H1 (cell line): ENCODE measurements around the gene ZNF550. TPM values are rescaled to one million over a fixed set of nuclear protein-coding genes. Genes with fewer than 3 reads are reported as not detected.

Experiments used
- polyA plus RNA-seq, 7 experiments: library from polyadenylated mRNA; depleted of rRNA in 3 of 7; stranded (reverse) in 5 of 7; unstranded in 2 of 7; fragments of >200 nt in 5 of 7; fragments of 200-250 nt in 2 of 7; gene quantifications; 1 replicate in 5 of 7; 2 replicates in 1 of 7; 4 replicates in 1 of 7; pipeline versions ENCODE4 v1.2.1 to v1.2.3, GENCODE V29; 2011 to 2013; ENCODE audit warnings: missing spikeins in 2 of 7, mixed read lengths in 2 of 7
- total RNA-seq: library from RNA; stranded (reverse); fragmentation: NEBNext Ultra II Directional; extraction: Animal tissue kit (Norgen Biotek cat#: 25700); gene quantifications from 2 replicates; pipeline ENCODE4 v1.2.1, GENCODE V29; 2021

The ZNF550 gene
- total and polyA plus RNA-seq, 2 of the 8 experiments (the other 6 are each of a cell fraction or from before 2014, with no cell fraction given): 4.5 to 10.7 TPM

Other genes with a start within 250 kb of the ZNF550 start
- 8.7 and 9.0 TPM in 2 replicates for gene ZNF543, start 239.4 kb downstream of the ZNF550 start, total RNA-seq
- gene ZNF543, start 239.4 kb downstream of the ZNF550 start, polyA plus RNA-seq (2011; rRNA removed): 1.7 and 1.8 TPM in 2 replicates
- gene ZNF304, start 208.6 kb downstream of the ZNF550 start, total RNA-seq: 9.1 and 10.5 TPM in 2 replicates
- gene ZNF304, start 208.6 kb downstream of the ZNF550 start, polyA plus RNA-seq (2011; rRNA removed): 3.3 and 4.3 TPM in 2 replicates
- 7.9 and 8.7 TPM in 2 replicates for gene TRAPPC2B, start 196.3 kb downstream of the ZNF550 start, total RNA-seq
- 18.3 and 28.3 TPM in 2 replicates for gene TRAPPC2B, start 196.3 kb downstream of the ZNF550 start, polyA plus RNA-seq (2011; rRNA removed)
- 2.0 and 2.1 TPM in 2 replicates for gene ZNF547, start 196.3 kb downstream of the ZNF550 start, total RNA-seq
- gene ZNF547, start 196.3 kb downstream of the ZNF550 start, polyA plus RNA-seq (2011; rRNA removed): 1.1 TPM in 2 replicates
- 8.9 and 9.9 TPM in 2 replicates for gene ZNF548, start 170.0 kb downstream of the ZNF550 start, total RNA-seq
- 7.4 TPM in 2 replicates for gene ZNF548, start 170.0 kb downstream of the ZNF550 start, polyA plus RNA-seq (2011; rRNA removed)
- 7.9 and 10.2 TPM in 2 replicates for gene ZNF17, start 148.7 kb downstream of the ZNF550 start, total RNA-seq
- gene ZNF17, start 148.7 kb downstream of the ZNF550 start, polyA plus RNA-seq (2011; rRNA removed): 3.8 and 3.9 TPM in 2 replicates
- 24.4 and 30.3 TPM in 2 replicates for gene ZNF749, start 124.5 kb downstream of the ZNF550 start, total RNA-seq
- 15.2 and 20.4 TPM in 2 replicates for gene ZNF749, start 124.5 kb downstream of the ZNF550 start, polyA plus RNA-seq (2011; rRNA removed)
- 1.4 and 1.8 TPM in 2 replicates for gene VN1R1, start 102.7 kb downstream of the ZNF550 start, total RNA-seq
- gene VN1R1, start 102.7 kb downstream of the ZNF550 start, polyA plus RNA-seq (2011; rRNA removed): 0.57 and 0.71 TPM in 2 replicates
- 15.2 and 15.7 TPM in 2 replicates for gene ZNF772, start 82.3 kb downstream of the ZNF550 start, total RNA-seq
- gene ZNF772, start 82.3 kb downstream of the ZNF550 start, polyA plus RNA-seq (2011; rRNA removed): 4.0 and 4.6 TPM in 2 replicates
- 10.0 and 11.9 TPM in 2 replicates for gene ZNF419, start 72.1 kb downstream of the ZNF550 start, total RNA-seq
- gene ZNF419, start 72.1 kb downstream of the ZNF550 start, polyA plus RNA-seq (2011; rRNA removed): 5.8 and 8.7 TPM in 2 replicates
- 8.3 and 9.0 TPM in 2 replicates for gene ZNF773, start 59.9 kb downstream of the ZNF550 start, total RNA-seq
- 4.2 and 5.6 TPM in 2 replicates for gene ZNF773, start 59.9 kb downstream of the ZNF550 start, polyA plus RNA-seq (2011; rRNA removed)
- gene ZNF549, start 32.5 kb downstream of the ZNF550 start, total RNA-seq: 9.7 and 10.4 TPM in 2 replicates
- 3.0 and 4.3 TPM in 2 replicates for gene ZNF549, start 32.5 kb downstream of the ZNF550 start, polyA plus RNA-seq (2011; rRNA removed)
- 9.7 and 10.3 TPM in 2 replicates for gene ZNF416, start 19.0 kb upstream of the ZNF550 start, total RNA-seq
- 2.7 and 3.2 TPM in 2 replicates for gene ZNF416, start 19.0 kb upstream of the ZNF550 start, polyA plus RNA-seq (2011; rRNA removed)
- 36.5 and 38.5 TPM in 2 replicates for gene ZIK1, start 24.3 kb upstream of the ZNF550 start, total RNA-seq
- gene ZIK1, start 24.3 kb upstream of the ZNF550 start, polyA plus RNA-seq (2011; rRNA removed): 19.4 and 21.2 TPM in 2 replicates
- 6.3 and 9.3 TPM in 2 replicates for gene ZNF530, start 40.0 kb upstream of the ZNF550 start, total RNA-seq
- gene ZNF530, start 40.0 kb upstream of the ZNF550 start, polyA plus RNA-seq (2011; rRNA removed): 4.2 and 4.7 TPM in 2 replicates
- gene ZNF134, start 54.4 kb upstream of the ZNF550 start, total RNA-seq: 54.6 and 55.1 TPM in 2 replicates
- gene ZNF134, start 54.4 kb upstream of the ZNF550 start, polyA plus RNA-seq (2011; rRNA removed): 16.6 and 19.4 TPM in 2 replicates
- gene ZNF211, start 73.3 kb upstream of the ZNF550 start, total RNA-seq: 15.0 and 15.7 TPM in 2 replicates
- gene ZNF211, start 73.3 kb upstream of the ZNF550 start, polyA plus RNA-seq (2011; rRNA removed): 5.0 and 7.5 TPM in 2 replicates
- not detected in 2 replicates for gene ZSCAN4, start 109.1 kb upstream of the ZNF550 start, total RNA-seq
- gene ZSCAN4, start 109.1 kb upstream of the ZNF550 start, polyA plus RNA-seq (2011; rRNA removed): not detected in 2 replicates
- 30.0 and 33.0 TPM in 2 replicates for gene ZNF551, start 122.1 kb upstream of the ZNF550 start, total RNA-seq
- gene ZNF551, start 122.1 kb upstream of the ZNF550 start, polyA plus RNA-seq (2011; rRNA removed): 14.6 and 19.2 TPM in 2 replicates
- 9.5 and 11.6 TPM in 2 replicates for gene ZNF154, start 149.3 kb upstream of the ZNF550 start, total RNA-seq
- 4.8 and 5.3 TPM in 2 replicates for gene ZNF154, start 149.3 kb upstream of the ZNF550 start, polyA plus RNA-seq (2011; rRNA removed)
- 6.6 and 7.2 TPM in 2 replicates for gene ZNF671, start 167.8 kb upstream of the ZNF550 start, total RNA-seq
- gene ZNF671, start 167.8 kb upstream of the ZNF550 start, polyA plus RNA-seq (2011; rRNA removed): 5.3 and 7.0 TPM in 2 replicates
- gene ZNF776, start 187.0 kb upstream of the ZNF550 start, total RNA-seq: 17.3 and 20.5 TPM in 2 replicates
- gene ZNF776, start 187.0 kb upstream of the ZNF550 start, polyA plus RNA-seq (2011; rRNA removed): 7.8 and 10.6 TPM in 2 replicates
- 14.5 and 15.5 TPM in 2 replicates for gene ZNF586, start 209.8 kb upstream of the ZNF550 start, total RNA-seq
- gene ZNF586, start 209.8 kb upstream of the ZNF550 start, polyA plus RNA-seq (2011; rRNA removed): 5.7 and 8.1 TPM in 2 replicates